Measurements from ENCODE around the gene PALLD.
"Not testable (repeated sequence)": the region's sequence is repeated elsewhere in the genome, so short reads cannot be mapped to it uniquely, and the experiment has no call there.

PALLD gene

GRCh38 chr4:168931215-168931650 is 434.4 kb downstream of the PALLD start:
- DNase-seq = no peak

DNA sequence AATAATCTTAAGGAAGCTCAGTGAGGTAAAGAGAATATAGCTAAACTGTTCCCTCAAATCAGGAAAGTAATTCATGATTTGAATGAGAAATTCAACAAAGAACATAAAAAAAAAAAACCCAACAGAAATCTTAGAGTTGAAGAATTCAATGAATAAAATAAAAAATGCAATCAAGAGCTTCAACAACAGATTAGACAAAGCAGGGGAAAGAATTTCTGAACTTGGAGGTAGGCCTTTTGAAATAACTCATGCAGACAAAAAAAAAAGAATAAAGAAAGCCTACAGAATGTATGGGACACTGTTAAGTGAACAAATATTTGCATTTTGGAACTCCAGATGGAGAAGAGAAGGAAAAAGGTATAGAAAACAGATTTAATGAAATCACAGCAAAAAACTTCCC is 435.3 kb downstream of the PALLD start:
- DNase-seq = no peak

- DNase-seq = no peak
These were observed 436.6 kb downstream of the PALLD start for GRCh38 chr4:168933423-168933822.

- not testable (repeated sequence) for DNase-seq
These were observed 440.6 kb downstream of the PALLD start for GRCh38 chr4:168937473-168937872.

GRCh38 chr4:168942985-168943384 is 446.1 kb downstream of the PALLD start:
- no peak for DNase-seq

- DNase-seq = no peak
These were observed 448.4 kb downstream of the PALLD start for GRCh38 chr4:168945291-168945690.

DNA sequence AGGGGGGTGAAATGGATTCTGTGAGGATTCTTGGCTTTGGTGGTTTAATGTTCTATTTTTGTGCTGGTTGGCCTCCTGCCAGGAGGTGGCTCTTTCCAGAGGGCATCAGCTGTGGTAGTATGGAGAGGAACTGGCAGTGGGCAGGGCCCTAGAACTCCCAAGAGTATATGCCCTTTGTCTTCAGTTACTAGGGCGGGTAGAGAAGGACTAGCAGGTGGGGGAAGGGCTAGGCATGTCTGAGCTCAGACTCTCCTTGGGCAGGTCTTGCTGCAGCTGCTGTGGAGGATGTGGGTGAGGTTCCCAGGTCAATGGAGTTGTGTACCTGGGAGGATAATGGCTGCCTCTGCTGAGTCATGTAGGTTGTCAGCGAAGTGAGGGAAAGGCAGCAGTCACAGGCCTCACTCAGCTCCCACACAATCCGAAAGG is 456.0 kb downstream of the PALLD start:
- peak; percentile 21 for DNase-seq

DNA sequence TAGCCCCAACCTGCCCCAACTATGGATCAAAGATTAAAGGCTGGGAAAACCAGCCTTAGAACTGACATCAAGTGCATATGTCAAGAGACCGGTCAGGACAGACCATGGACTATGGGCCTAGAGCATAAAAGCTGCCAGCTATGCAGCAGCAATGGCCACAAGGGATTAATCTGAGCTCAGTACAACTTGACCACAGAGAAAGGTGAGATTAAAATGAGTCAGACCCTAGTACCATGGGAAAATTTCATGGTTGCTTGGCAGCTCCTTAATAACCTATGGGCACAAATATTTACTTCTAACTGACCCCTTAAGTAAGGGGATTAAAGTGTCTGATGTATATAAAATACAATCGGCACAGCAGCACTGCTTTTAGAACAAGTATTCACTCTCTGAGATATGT is 458.8 kb downstream of the PALLD start:
- DNase-seq = no peak

GRCh38 chr4:168960716-168961115 is 463.9 kb downstream of the PALLD start:
- no peak for DNase-seq

GRCh38 chr4:168972596-168972995 is 475.7 kb downstream of the PALLD start:
- DNase-seq = no peak
